Stimulated activated CD4-positive, alpha-beta T cell treated with anti-CD3 and anti-CD28 coated beads, Interleukin-12 subunit alpha, Interleukin-12 subunit beta, amount 100 ng/mL, for 4 hours (primary cell): ENCODE results near the gene PLD6.
"Not testable (repeated sequence)": the region's sequence is repeated elsewhere in the genome, so short reads cannot be mapped to it uniquely, and the experiment has no call there.

Experiments
- DNase-seq: peaks from one replicate; pipeline ENCODE4 v3.0.0-alpha.2; 2020

The PLD6 gene

DNA sequence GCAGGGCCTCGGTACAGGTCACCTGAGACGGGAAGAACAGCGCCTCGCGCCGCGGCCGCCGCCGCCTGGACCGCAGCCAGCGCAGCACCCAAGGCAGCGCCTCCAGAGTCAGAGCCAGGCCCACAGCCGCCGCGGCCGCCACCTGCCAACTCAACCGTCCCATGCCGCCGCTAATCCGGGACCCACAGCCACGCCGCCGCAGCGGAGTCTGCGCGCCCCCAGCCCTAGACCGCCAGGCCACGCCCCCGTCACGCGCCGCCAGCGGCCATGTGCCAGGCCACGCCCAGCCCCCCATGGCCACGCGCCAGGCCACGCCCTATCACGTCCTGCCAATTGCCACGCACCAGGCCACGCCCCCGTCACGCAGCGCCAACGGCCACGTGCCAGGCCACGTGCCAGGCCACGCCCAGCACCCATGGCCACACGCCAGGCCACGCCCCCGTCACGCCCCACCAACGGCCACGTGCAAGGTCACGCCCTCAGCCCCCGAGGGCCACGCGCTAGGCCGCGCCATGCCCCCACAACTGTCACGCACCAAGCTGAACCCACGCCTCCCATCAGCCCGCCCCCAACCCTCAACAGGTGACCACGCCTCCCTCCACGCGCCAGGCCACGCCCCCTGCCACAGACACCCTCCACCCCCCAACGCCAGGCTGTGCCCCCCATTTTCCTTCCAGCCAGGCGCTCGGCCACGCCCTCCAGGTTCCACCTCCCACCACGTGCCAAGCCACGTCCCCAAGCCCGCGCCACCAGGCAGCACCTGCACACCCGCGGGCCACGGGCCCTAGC is at the start of gene PLD6:
Gene PLD6 (minus strand): TSS at position 210 of the 789 bp plus-strand sequence. CDS start 47 bp downstream, at position 163.
- DNase-seq = peak; percentile 90

- DNase-seq = not testable (repeated sequence)
Measured at GRCh38 chr17:17255689-17256088, 49.6 kb upstream of the PLD6 start.

- no peak for DNase-seq
Measured at GRCh38 chr17:17254036-17254435, 47.9 kb upstream of the PLD6 start.

GRCh38 chr17:17253406-17253805 is 47.3 kb upstream of the PLD6 start:
- DNase-seq = no peak

DNA sequence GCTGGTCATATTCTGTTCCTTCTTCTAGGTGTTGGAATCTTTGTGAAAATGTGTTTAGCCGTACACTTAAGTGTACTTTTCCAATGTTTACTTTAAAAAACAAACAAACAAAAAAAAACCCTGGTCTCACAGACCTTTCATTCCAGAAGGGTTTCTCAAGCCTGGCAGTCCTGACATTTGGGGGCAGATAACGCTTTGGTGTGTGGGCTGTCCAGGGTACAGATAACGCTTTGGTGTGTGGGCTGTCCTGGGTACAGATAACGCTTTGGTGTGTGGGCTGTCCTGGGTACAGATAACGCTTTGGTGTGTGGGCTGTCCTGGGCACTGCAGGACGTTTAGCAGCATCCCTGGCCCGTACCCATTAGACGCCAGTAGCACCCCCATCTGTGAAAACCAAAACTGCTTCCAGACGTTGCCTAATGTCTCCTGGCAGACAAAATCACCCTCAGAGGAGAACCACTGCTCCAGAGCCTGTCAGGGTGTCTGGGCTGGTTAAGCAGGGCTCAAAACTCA is 46.1 kb upstream of the PLD6 start:
- no peak for DNase-seq

GRCh38 chr17:17246879-17247278 is 40.7 kb upstream of the PLD6 start:
- no peak for DNase-seq

DNA sequence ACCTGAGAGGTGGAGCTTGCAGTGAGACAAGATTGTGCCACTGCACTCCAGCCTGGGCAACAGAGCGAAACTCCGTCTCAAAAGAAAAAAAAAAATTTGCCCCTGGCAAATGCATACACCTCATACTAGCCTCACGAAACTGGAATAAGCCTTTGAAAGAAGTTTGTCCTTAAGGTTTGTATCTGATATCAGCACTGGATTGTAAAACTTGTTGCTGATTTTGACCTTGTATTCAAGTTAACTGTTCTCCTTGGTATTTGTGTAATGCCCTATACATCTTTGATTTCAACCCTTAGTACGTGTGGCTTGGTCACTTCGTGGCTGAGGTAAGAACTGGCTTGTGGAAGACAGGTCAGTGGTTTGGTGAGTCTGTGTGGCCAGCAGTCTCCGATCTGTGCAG is 37.0 kb upstream of the PLD6 start:
- DNase-seq = no peak

DNA sequence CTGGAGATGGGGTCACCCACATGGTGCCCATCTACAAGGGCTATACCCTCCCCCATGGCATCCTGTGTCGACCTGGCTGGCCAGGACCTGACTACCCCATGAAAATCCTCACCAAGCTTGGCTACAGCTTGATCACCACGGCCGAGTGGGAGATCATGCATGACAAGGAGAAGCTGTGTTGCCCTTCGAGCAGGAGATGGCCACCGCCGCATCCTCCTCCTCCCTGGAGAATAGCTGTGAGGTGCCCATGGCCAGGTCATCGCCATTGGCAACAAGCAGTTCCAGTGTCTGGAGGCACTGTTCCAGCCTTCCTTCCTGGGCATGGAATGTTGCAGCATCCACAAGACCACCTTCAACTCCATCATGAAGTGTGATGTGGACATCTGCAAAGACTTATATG is 36.1 kb upstream of the PLD6 start:
- no peak for DNase-seq

- DNase-seq = no peak
Measured at GRCh38 chr17:17241656-17242055, 35.5 kb upstream of the PLD6 start.

DNA sequence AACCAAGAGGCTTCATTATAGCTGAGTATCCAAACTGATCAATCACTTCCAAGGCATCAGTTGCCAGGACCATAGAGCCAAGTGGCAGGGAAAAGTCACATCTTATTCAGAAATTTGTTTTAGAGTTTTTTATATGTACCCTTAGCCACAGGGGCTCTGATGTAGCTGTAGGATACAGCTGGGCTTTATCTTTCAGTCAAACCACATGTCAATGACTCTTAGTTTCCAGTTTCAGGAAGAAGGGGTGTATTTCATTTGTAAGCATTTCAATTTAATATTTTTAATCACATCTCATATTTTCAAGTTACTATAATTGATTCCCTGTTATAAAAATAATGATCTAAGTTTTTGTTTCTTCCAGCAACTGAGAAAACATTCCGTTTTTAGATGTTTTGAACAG is 33.7 kb upstream of the PLD6 start:
- no peak for DNase-seq

GRCh38 chr17:17237026-17237799 is 31.1 kb upstream of the PLD6 start, which contains the start of gene FLCN:
TSS of gene FLCN (minus strand) at chr17:17237168. CDS start at chr17:17228137, 9,031 bp downstream.
- peak; percentile 89 for DNase-seq

DNA sequence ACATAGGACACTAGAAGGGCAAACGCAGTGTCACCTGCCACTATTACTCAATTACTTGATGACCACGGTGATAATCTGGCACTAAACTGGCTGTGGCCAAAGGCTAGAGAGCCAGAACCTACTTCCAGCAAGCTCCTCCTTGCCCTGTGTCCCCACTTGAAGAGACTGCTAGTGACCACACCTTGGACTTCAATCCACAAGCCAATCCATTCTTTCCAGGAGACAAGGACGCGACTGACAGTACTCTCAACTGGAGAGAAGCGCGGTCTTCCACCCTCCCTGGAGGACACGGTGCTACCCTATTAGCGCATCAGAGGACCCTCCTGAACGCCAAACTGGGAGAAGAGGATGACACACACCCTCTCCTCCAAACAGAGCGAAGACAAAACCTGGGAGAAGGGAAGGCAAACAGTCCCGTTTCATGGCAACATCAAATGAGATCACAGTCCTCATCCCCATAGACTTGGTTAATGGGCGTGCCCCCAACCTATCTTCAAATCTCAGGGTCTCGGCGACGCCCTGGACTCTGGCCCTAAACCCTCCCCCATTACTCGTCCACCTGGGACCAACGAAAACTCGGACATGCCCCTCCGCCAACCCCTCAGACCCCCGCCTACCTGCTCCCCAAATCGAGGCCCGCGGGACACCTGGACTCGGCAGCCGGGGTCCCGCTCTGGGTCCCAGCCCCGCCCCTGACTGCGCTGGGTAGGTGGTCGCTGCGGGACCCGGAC is 30.3 kb upstream of the PLD6 start:
- no peak for DNase-seq

- DNase-seq = no peak
Measured at GRCh38 chr17:17235212-17236174, 29.4 kb upstream of the PLD6 start.

DNA sequence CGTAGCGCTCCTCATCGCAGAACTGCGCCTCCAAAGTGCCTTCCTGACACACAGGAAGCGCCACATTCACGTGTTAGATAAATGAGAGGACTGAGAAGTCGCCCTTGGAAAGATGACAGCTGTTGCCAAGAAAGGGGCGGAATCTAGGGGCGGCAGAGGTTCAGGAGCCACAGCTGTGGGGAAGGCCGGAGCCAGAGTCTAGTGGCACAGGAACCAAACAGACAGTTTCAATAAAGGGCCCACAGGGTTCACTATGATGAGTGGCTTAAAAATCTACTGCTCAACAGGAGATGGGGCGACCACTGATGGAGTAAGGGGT is 26.1 kb upstream of the PLD6 start:
- no peak for DNase-seq

GRCh38 chr17:17231621-17232302 is 25.6 kb upstream of the PLD6 start:
- DNase-seq = no peak

DNA sequence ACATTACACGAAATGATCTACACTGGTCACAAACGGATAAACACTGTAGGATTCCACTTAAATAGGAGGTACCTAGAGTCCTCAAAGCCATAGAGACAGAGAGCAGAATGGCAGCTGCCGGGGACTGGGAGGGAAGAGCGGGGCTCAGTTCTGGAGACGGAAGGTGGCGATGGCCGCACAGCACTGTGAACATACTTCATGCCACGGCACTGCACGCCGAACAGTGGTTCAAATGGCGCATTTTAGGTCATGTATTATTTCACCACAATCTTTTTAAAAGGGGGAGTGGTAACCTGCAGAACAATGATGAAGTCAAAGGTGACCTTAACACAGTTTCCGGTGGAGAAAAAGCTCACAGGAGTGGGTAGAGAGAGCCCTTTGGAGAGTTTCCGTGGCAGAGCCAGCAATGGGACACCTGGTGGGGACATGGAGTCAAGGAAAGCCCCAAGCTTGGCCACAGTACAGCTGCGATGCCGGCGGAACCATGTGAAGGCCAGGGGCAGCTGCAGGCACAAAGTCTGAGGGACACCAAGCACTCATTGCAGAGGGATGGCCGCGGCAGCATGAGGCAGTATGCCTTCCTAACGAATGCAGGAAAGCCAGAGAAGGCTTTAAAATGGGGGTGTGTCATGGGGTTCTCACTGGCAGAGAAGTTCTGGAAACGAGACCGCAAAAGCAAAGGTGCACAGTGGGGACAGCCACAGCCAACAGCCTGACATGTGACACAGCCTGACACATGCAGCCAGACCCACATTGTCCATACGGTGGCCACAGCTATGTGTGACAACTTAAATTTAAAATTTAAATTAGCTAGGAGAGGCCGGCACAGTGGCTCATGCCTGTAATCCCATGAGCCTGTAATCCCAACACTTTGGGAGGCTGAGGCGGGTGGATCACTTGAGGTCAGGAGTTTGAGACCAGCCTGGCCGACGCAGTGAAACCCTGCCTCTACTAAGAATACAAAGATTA is 23.6 kb upstream of the PLD6 start:
- DNase-seq = no peak

GRCh38 chr17:17228521-17229279 is 22.6 kb upstream of the PLD6 start:
- DNase-seq = no peak

DNA sequence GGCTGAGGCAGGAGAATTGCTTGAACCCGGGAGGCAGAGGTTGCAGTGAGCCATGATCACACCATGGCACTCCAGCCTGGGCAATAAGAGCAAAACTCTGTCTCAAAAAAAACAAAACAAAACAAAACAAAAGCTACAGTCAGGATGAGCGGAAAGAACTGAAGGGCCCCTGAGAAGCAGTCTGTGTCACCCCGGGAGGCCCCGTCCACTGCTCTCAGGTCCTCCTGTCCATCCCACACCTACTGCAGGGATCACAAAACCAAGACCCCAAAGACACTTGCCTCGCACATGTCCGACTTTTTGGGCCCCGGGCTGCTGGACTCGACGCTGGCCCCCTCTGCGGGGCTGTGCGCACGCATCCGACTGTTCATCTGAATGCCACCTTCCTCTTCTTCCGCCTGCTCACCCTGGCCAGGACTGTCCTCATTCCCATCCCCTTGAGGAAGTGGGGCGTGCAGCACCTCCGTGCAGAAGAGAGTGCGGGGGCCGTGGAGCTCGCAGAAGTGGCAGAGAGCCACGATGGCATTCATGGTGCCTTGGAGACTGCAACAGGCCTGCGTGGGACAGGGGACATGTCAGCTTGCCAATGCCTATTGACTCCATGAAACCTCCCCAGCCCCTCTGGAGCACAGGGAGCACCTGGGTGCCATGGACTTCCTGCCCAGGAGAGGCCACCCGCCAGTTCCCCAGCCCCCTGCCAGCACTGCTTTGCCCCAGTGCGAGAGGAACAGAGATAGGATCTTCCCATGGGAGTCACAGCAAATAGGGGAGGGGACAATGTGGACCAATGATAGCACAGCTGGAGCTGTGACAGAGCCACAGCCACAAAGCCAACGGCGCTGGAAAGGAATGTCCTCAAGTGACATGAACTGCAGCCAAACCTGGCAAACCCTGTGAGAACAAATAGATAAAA is 21.7 kb upstream of the PLD6 start:
- DNase-seq = no peak
